ENCODE data around the gene C2CD3. TPM values are rescaled to one million over a fixed set of nuclear protein-coding genes. Genes with fewer than 3 reads are reported as not detected.

Gene C2CD3
- polyA plus RNA-seq, 3 donors, result 0.87 to 12.1 (median 2.9) TPM

DNA sequence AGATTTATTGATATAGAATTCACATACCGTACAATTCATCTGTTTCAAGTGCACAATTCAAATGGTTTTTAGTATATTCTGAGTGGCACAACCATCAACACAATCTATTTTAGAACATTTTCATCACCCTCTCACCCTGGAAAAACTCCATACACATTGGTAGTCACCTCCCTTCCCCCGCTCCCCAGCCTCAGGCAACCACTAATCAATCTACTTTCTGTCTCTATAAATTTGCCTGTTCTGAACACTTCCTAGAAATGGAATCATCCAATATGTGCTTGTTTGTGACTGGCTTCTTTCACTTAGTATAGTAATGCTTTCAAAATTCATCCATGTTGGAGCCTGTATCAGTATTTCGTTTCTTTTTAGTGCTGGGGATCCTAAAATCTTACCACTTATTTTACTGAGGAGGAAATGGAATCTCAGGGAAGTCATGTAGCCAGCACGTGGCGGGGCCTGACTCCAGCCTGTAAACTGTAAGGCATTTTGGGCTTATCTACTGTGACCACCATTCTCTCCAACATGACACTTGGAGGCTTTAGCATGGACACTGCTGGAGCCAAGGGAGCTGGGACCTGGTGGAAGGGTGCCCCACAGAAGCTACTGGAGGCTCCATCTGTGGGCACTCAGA lies 161.0 kb downstream of the C2CD3 start:
- Histone ChIP-seq H3K4me3 (replicated peaks in 1 of 3; ENCODE audit: low read depth in 2 of 3, low read length in 3 of 3) (no peak overlapping the region), H3K27me3 (ENCODE audit: control insufficient read depth in 2 of 2, insufficient read depth in 2 of 2, low read length in 2 of 2) (no peaks in the 10 kb centered on the region), H3K9ac (ENCODE audit: insufficient read depth, low read length, poor library complexity, severe bottlenecking) (no peak overlapping the region), H3K79me2 (ENCODE audit: insufficient read depth, low read length) (no peaks in the 10 kb centered on the region), H2AFZ (ENCODE audit: insufficient read depth, low read depth, low read length, poor library complexity, severe bottlenecking) (no peak overlapping the region), H3K4me1 (ENCODE audit: control insufficient read depth in 1 of 2, insufficient read depth in 2 of 2, low read length in 2 of 2) (peaks cover 8 to 13% of the 10 kb centered on the region in 2 donors), H4K20me1 (ENCODE audit: insufficient read depth, low read length) (no peaks in the 10 kb centered on the region), H3K27ac (ENCODE audit: low read depth in 1 of 2, low read length in 2 of 2) (no peak overlapping the region), H3K36me3 (replicated peaks in 1 of 2; ENCODE audit: control insufficient read depth in 1 of 2, insufficient read depth in 2 of 2, low read length in 2 of 2) (peaks cover 4 to 19% of the 10 kb centered on the region in 2 donors), H3K9me3 (replicated peaks in 1 of 2; ENCODE audit: control insufficient read depth in 1 of 2, insufficient read depth in 1 of 2, low read length in 2 of 2) (no peaks in the 10 kb centered on the region), H3K4me2 (replicated peaks; ENCODE audit: extremely low read depth, low read length, poor library complexity, severe bottlenecking) (no peak overlapping the region)
- no peak overlapping the region for H3K4me3 Mint-ChIP-seq
- TF ChIP-seq, protein P1, sequence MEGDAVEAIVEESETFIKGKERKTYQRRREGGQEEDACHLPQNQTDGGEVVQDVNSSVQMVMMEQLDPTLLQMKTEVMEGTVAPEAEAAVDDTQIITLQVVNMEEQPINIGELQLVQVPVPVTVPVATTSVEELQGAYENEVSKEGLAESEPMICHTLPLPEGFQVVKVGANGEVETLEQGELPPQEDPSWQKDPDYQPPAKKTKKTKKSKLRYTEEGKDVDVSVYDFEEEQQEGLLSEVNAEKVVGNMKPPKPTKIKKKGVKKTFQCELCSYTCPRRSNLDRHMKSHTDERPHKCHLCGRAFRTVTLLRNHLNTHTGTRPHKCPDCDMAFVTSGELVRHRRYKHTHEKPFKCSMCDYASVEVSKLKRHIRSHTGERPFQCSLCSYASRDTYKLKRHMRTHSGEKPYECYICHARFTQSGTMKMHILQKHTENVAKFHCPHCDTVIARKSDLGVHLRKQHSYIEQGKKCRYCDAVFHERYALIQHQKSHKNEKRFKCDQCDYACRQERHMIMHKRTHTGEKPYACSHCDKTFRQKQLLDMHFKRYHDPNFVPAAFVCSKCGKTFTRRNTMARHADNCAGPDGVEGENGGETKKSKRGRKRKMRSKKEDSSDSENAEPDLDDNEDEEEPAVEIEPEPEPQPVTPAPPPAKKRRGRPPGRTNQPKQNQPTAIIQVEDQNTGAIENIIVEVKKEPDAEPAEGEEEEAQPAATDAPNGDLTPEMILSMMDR (IDR thresholded peaks at IDR 0.05), result no peak
- no peak for DNase-seq
- WGBS (ENCODE audit: insufficient coverage), result 100% methylated on average over 1 of the region's 5 CpGs
- peak overlapping the region in 4 of 7 donors; percentile 4 to 73 (median 56) for H3K27ac Mint-ChIP-seq
- H3K36me3 Mint-ChIP-seq, result peaks cover 23 to 41% of the 10 kb centered on the region in 2 donors
- H3K9me3 Mint-ChIP-seq, result no peaks in the 10 kb centered on the region
- intact Hi-C loops (cut with micrococcal nuclease), result no loop called here
- H3K4me1 Mint-ChIP-seq, result peaks cover 22% of the 10 kb centered on the region
- H3K27me3 Mint-ChIP-seq (ENCODE audit: low read depth in 3 of 3), result peaks cover 0 to 2% (median 0%) of the 10 kb centered on the region in 3 donors

DNA sequence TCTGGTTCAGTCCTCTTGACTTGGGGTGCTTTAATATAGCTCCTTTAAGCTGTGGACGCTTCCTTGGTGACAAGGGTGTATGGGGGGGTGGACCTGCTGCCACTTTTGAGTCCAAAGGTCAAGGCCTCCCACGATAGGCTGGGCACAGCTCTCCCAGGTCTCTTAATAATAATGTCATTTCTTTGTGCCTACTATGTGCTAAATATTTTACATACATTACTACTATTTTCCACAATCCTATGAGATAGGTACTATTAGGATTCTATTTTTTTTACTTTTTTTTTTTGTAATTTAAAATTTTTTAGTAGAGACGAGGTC lies 161.6 kb downstream of the C2CD3 start:
- Histone ChIP-seq H3K4me1 (ENCODE audit: control insufficient read depth in 1 of 2, insufficient read depth in 2 of 2, low read length in 2 of 2) (peaks cover 4 to 9% of the 10 kb centered on the region in 2 donors), H3K4me2 (replicated peaks; ENCODE audit: extremely low read depth, low read length, poor library complexity, severe bottlenecking) (no peak overlapping the region), H3K36me3 (replicated peaks in 1 of 2; ENCODE audit: control insufficient read depth in 1 of 2, insufficient read depth in 2 of 2, low read length in 2 of 2) (peaks cover 4 to 19% of the 10 kb centered on the region in 2 donors), H2AFZ (ENCODE audit: insufficient read depth, low read depth, low read length, poor library complexity, severe bottlenecking) (no peak overlapping the region), H3K79me2 (ENCODE audit: insufficient read depth, low read length) (no peaks in the 10 kb centered on the region), H3K9me3 (replicated peaks in 1 of 2; ENCODE audit: control insufficient read depth in 1 of 2, insufficient read depth in 1 of 2, low read length in 2 of 2) (no peaks in the 10 kb centered on the region), H3K9ac (ENCODE audit: insufficient read depth, low read length, poor library complexity, severe bottlenecking) (no peak overlapping the region), H3K27me3 (ENCODE audit: control insufficient read depth in 2 of 2, insufficient read depth in 2 of 2, low read length in 2 of 2) (no peaks in the 10 kb centered on the region), H4K20me1 (ENCODE audit: insufficient read depth, low read length) (no peaks in the 10 kb centered on the region), H3K4me3 (replicated peaks in 1 of 3; ENCODE audit: low read depth in 2 of 3, low read length in 3 of 3) (no peak overlapping the region), H3K27ac (ENCODE audit: low read depth in 1 of 2, low read length in 2 of 2) (no peak overlapping the region)
- Mint-ChIP-seq H3K27me3 (ENCODE audit: low read depth in 3 of 3) (peaks cover 0 to 2% (median 0%) of the 10 kb centered on the region in 3 donors), H3K27ac (no peak overlapping the region), H3K9me3 (no peaks in the 10 kb centered on the region), H3K36me3 (peaks cover 18 to 39% of the 10 kb centered on the region in 2 donors), H3K4me3 (no peak overlapping the region), H3K4me1 (peaks cover 18% of the 10 kb centered on the region)
- intact Hi-C loops (cut with micrococcal nuclease), result no loop called here
- DNase-seq, result no peak
- WGBS (ENCODE audit: insufficient coverage), result no CpG with 5 or more reads among the region's 3 CpGs
- TF ChIP-seq, protein P1 (IDR thresholded peaks at IDR 0.05), result no peak

Data from CD14-positive monocyte (primary cell).